NB4 (cell line): Measurements from ENCODE around the gene ANO10.

Source experiments
- DNase-seq: peaks from one replicate; pipeline ENCODE4 v3.0.0; 2010; ENCODE audit warnings: low read depth
- H3K4me3 ChIP-seq: one replicate; pipeline ENCODE4 v1.5.1; 2011; ENCODE audit warnings: mild to moderate bottlenecking, low read depth, low read length, moderate library complexity
- CTCF ChIP-seq: IDR thresholded peaks from one replicate; pipeline ENCODE4 v1.5.1; 2012; ENCODE audit warnings: low read depth, low read length
- MYC ChIP-seq: IDR thresholded peaks from 2 replicates; pipeline ENCODE4 v1.6.1; 2011; ENCODE audit warnings: low read depth, low read length
- POLR2A ChIP-seq: IDR thresholded peaks from 2 replicates; pipeline ENCODE4 v1.6.1; 2011; ENCODE audit warnings: mild to moderate bottlenecking; ENCODE audit not compliant: insufficient read length; ENCODE audit errors: extremely low read depth
- TF ChIP-seq, protein P1 (sequence below): IDR thresholded peaks from 2 replicates; pipeline ENCODE4 v1.6.1; 2011; ENCODE audit warnings: low read depth, low read length

The ANO10 gene

DNA sequence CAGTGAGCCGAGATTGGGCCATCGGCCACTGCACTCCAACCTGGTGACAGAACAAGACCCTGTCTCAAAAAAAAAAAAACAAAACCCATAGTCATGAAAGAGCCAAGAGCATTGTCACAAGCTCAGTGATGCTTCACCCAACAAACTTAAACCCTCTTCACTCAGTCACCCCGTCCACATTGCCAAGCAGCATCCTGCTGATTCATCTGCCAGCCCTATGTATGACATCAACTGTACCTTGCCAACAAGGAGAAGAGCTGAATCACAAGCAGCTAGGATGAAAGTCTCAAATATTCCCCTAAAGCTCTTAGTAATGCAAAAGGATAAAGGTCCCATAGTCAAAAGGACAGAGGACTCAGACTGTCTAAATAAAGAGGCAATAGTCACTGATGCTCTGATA, 90.0 kb downstream of the ANO10 start:
- no peak overlapping the region for H3K4me3 ChIP-seq
- TF ChIP-seq, protein P1, sequence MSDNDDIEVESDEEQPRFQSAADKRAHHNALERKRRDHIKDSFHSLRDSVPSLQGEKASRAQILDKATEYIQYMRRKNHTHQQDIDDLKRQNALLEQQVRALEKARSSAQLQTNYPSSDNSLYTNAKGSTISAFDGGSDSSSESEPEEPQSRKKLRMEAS: no peak
- TF ChIP-seq MYC (no peak), CTCF (no peak), POLR2A (no peak)
- no peak for DNase-seq

DNA sequence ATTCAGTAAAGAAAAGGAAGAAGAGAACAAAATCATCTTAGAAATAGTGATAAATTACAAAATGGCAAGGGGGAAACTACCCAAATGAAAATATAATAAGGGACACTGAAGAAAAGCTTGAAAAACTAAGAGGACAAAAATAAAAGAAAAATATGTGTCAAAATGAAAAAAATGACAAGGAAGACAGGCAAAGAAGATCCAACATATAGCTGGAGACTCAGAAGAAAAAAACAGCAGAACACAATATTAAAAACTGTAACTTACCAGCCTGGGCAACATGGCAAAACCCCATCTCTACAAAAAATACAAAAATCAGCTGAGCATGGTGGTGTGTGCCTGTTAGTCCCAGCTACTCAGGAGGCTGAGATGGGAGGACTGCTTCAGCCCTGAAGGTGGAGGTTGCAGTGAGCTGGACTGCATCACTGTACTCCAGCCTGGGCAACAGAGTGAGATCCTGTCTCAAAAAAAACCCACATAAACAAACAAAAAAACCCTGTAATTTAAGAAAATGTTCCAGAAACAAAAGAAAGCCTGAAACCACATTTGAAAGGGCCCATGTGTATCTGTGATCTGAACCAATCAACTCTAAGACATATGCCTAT, 93.2 kb downstream of the ANO10 start:
- no peak for DNase-seq
- no peak overlapping the region for H3K4me3 ChIP-seq
- TF ChIP-seq MYC: no peak
- TF ChIP-seq CTCF: no peak
- no peak for TF ChIP-seq POLR2A
- TF ChIP-seq, protein P1: no peak

DNA sequence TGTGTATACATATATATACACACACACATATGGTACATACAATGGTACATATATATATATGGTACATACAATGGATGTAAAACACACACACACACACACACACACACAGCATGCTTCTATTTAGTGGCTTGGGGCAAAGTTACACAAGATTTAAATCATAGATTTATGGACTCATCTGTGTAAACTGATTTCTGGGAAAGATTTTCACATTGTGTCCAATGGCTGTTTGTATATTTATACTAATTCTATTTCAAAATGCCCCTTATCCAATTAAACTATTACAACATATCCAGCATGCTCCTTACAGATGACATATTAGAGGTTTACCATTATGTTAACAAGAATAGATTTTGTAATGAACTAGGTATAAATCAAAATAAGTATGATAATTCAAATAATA, 94.9 kb downstream of the ANO10 start:
- TF ChIP-seq CTCF: no peak
- no peak for TF ChIP-seq MYC
- TF ChIP-seq, protein P1: no peak
- no peak for TF ChIP-seq POLR2A
- DNase-seq: no peak
- H3K4me3 ChIP-seq: no peak overlapping the region

DNA sequence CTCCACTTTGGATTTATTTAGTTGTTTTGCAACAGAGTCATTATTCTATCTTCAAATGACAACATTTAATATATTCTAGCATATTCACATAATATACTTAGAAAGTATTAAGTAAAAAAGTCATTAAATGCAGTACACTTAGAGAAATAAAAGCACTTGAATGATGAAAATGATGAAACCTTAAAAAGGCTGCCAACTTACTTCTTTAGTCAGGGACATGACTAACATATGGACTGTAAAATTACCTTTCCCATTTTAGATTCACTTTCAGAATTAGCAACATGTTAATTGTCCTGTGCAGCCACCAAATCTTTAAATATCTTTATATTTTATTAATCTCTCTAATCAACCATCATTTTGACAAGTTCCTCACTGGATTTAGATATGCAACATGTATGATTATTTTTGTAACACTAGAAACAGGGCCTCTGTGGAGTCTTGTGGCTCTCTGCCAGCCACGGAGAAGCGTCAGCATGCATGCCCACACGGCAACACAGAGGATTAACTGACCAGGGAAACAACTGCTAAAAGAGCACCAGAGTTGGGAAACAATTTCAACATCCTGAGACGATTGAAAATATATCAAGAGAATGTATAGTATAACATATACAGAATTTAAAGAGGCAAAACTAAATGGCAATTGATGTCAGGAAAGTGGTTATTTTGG, 95.7 kb downstream of the ANO10 start:
- TF ChIP-seq, protein P1: no peak
- no peak for TF ChIP-seq POLR2A
- no peak for TF ChIP-seq CTCF
- TF ChIP-seq MYC: no peak
- DNase-seq: no peak
- H3K4me3 ChIP-seq: no peak overlapping the region

- no peak for DNase-seq
- H3K4me3 ChIP-seq: no peak overlapping the region
- TF ChIP-seq MYC: no peak
- TF ChIP-seq, protein P1: no peak
- no peak for TF ChIP-seq CTCF
- no peak for TF ChIP-seq POLR2A
Measured at GRCh38 chr3:43525386-43525785, 96.4 kb downstream of the ANO10 start.
